Fibroblast of the aortic adventitia (primary cell): ENCODE data around the gene VASH2. TPM values are rescaled to one million over a fixed set of nuclear protein-coding genes. Genes with fewer than 3 reads are reported as not detected.

Source experiments
- DNase-seq: peaks from one replicate; pipeline ENCODE4 v3.0.0-alpha.2; 2010; ENCODE audit warnings: low read depth
- H3K4me3 ChIP-seq: 2 replicates; pipeline ENCODE4 v1.5.1; 2011; ENCODE audit warnings: low read depth, mild to moderate bottlenecking, control low read depth, low read length, moderate library complexity
- CTCF ChIP-seq: IDR thresholded peaks from 2 replicates; pipeline ENCODE4 v1.5.1; 2011; ENCODE audit warnings: mild to moderate bottlenecking, low read length, control low read depth, inconsistent platforms; ENCODE audit not compliant: insufficient read depth
- total RNA-seq: library from RNA; depleted of rRNA; stranded (reverse); fragments of >200 nt; gene quantifications from 2 replicates; pipeline ENCODE4 v1.2.3, GENCODE V29; 2012; ENCODE audit warnings: low replicate concordance

VASH2 gene
- total RNA-seq, 1 donor, result 0.90 TPM

- H3K4me3 ChIP-seq, result no peak overlapping the region
- TF ChIP-seq CTCF, result no peak
- peak; percentile 41 for DNase-seq
Measured at GRCh38 chr1:212980123-212980785, 29.9 kb downstream of the VASH2 start.

- no peak for TF ChIP-seq CTCF
- no peak overlapping the region for H3K4me3 ChIP-seq
- DNase-seq, result no peak
Measured at GRCh38 chr1:212981025-212981495, 30.7 kb downstream of the VASH2 start.

- TF ChIP-seq CTCF, result no peak
- DNase-seq, result no peak
- no peak overlapping the region for H3K4me3 ChIP-seq
Measured at GRCh38 chr1:212981571-212982328, 31.4 kb downstream of the VASH2 start.

- no peak overlapping the region for H3K4me3 ChIP-seq
- TF ChIP-seq CTCF, result no peak
- DNase-seq, result peak; percentile 20
Measured at GRCh38 chr1:212982430-212983152, 32.2 kb downstream of the VASH2 start.

GRCh38 chr1:212983482-212983881 is 33.1 kb downstream of the VASH2 start:
- no peak for TF ChIP-seq CTCF
- DNase-seq, result no peak
- no peak overlapping the region for H3K4me3 ChIP-seq

- no peak for TF ChIP-seq CTCF
- DNase-seq, result no peak
- no peak overlapping the region for H3K4me3 ChIP-seq
Measured at GRCh38 chr1:212984522-212985291, 34.4 kb downstream of the VASH2 start.
